HCT116 (cell line): ENCODE data around the gene CPNE8. TPM values are rescaled to one million over a fixed set of nuclear protein-coding genes. Genes with fewer than 3 reads are reported as not detected.

Source experiments
- ATAC-seq: fragments of 200-7000 bp; cut with Tn5 transposase; 2 replicates; pipeline ENCODE4 v1.9.1; 2020; ENCODE audit warnings: mild to moderate bottlenecking, moderate library complexity
- BruUV-seq: library from RNA; stranded (reverse); fragments of 400-500 nt; replicated peaks from 2 replicates; lab custom pipeline; 2021; lab: Mats Ljungman, UMichigan
- CTCF ChIA-PET: fragments of 300-600 bp; sonication (Branson Sonifier 250); formaldehyde crosslinking; loops from one replicate; lab custom pipeline; 2021; ENCODE audit warnings: antibody characterized with exemption; lab: Charles Lee
- POLR2A ChIA-PET: fragments of 300-600, 350-600 bp; sonication (Branson Sonifier 250); formaldehyde crosslinking; loops from one replicate; lab custom pipeline; 2021; ENCODE audit warnings: antibody characterized with exemption; lab: Charles Lee
- RAD21 ChIA-PET, 2 experiments: fragments of 300-600 bp; sonication (Branson Sonifier 250); formaldehyde crosslinking; loops; one replicate each; lab custom pipeline; 2023; ENCODE audit warnings: low total read pairs in 2 of 2; ENCODE audit not compliant: uncharacterized antibody in 2 of 2, unreplicated experiment in 2 of 2, low non-redundant PET in 1 of 2; lab: Charles Lee
- DNase-seq: peaks from one replicate; pipeline ENCODE4 v3.0.0-alpha.2; 2010; ENCODE audit warnings: low read depth, low spot score
- H2AFZ ChIP-seq: fragments of 200-600 bp; shearing (Covaris generic), sonication (generic); 2 replicates; pipeline ENCODE4 v1.6.1; 2017; ENCODE audit warnings: low read depth, mixed run types, mixed read lengths, antibody characterized with exemption, low read length; ENCODE audit not compliant: poor library complexity, severe bottlenecking
- H3K27ac ChIP-seq: 2 replicates; pipeline ENCODE4 v1.5.1; 2012; ENCODE audit warnings: low read depth, low read length
- H3K27me3 ChIP-seq: fragments of 200-600 bp; sonication (generic); 2 replicates; pipeline ENCODE4 v1.6.1; 2016; ENCODE audit warnings: mixed run types, low read length, mixed read lengths; ENCODE audit not compliant: insufficient read depth
- H3K36me3 ChIP-seq, 2 experiments: fragments of 200-500 bp in 1 of 2; fragments of 200-600 bp in 1 of 2; sonication (Bioruptor generic) in 1 of 2; sonication (generic) in 1 of 2; 2 replicates each; pipeline versions ENCODE4 v1.5.1 to v1.6.1; 2014 to 2016; ENCODE audit warnings: low read length in 2 of 2, inconsistent platforms in 1 of 2, mixed read lengths in 1 of 2, mixed run types in 1 of 2; ENCODE audit not compliant: insufficient read depth in 2 of 2, control insufficient read depth in 1 of 2
- H3K4me1 ChIP-seq, 2 experiments: fragments of 200-600 bp in 1 of 2; sonication (generic) in 1 of 2; 2 replicates each; pipeline versions ENCODE4 v1.5.1 to v1.6.1; 2012 to 2017; ENCODE audit warnings: low read length in 2 of 2, inconsistent platforms in 1 of 2, mild to moderate bottlenecking in 1 of 2, mixed read lengths in 1 of 2, mixed run types in 1 of 2, moderate library complexity in 1 of 2; ENCODE audit not compliant: insufficient read depth in 2 of 2, control insufficient read depth in 1 of 2
- H3K4me2 ChIP-seq: fragments of 200-600 bp; sonication (generic); 2 replicates; pipeline ENCODE4 v1.6.1; 2017; ENCODE audit warnings: mixed run types, low read length, mixed read lengths
- H3K4me3 ChIP-seq, 2 experiments: fragments of 200-600 bp in 1 of 2; sonication (generic) in 1 of 2; replicated peaks in 1 of 2; 2 replicates each; pipeline ENCODE4 v1.5.1; 2011 to 2016; ENCODE audit warnings: low read length in 2 of 2, control low read depth in 1 of 2, low read depth in 1 of 2, mild to moderate bottlenecking in 1 of 2, mixed read lengths in 1 of 2, mixed run types in 1 of 2
- H3K79me2 ChIP-seq: fragments of 200-600 bp; sonication (generic); 2 replicates; pipeline ENCODE4 v1.6.1; 2017; ENCODE audit warnings: mild to moderate bottlenecking, mixed run types, low read length, moderate library complexity, mixed read lengths; ENCODE audit not compliant: insufficient read depth
- H3K9ac ChIP-seq: fragments of 200-600 bp; sonication (generic); 2 replicates; pipeline ENCODE4 v1.6.1; 2016; ENCODE audit warnings: low read length, mixed read lengths
- H3K9me2 ChIP-seq: fragments of 200-600 bp; sonication (generic), shearing (Covaris generic); 2 replicates; pipeline ENCODE4 v1.6.1; 2017; ENCODE audit warnings: mixed run types, mild to moderate bottlenecking, moderate library complexity; ENCODE audit not compliant: insufficient read depth
- H3K9me3 ChIP-seq, 2 experiments: fragments of 200-500 bp in 1 of 2; fragments of 200-600 bp in 1 of 2; sonication (Bioruptor generic) in 1 of 2; sonication (generic) in 1 of 2; 2 replicates each; pipeline ENCODE4 v1.6.1; 2014 to 2017; ENCODE audit warnings: low read length in 2 of 2, mixed read lengths in 2 of 2, inconsistent platforms in 1 of 2, low read depth in 1 of 2, mild to moderate bottlenecking in 1 of 2, mixed run types in 1 of 2, moderate library complexity in 1 of 2; ENCODE audit not compliant: control insufficient read depth in 1 of 2, insufficient read depth in 1 of 2
- H4K20me1 ChIP-seq: fragments of 200-600 bp; sonication (generic), shearing (Covaris generic); 2 replicates; pipeline ENCODE4 v1.6.1; 2017; ENCODE audit warnings: mixed run types, mild to moderate bottlenecking, moderate library complexity; ENCODE audit not compliant: insufficient read depth
- CEBPB ChIP-seq: IDR thresholded peaks from 2 replicates; pipeline ENCODE4 v1.6.1; 2012; ENCODE audit warnings: low read depth
- EGR1 ChIP-seq: IDR thresholded peaks from 2 replicates; pipeline ENCODE4 v1.6.1; 2012; ENCODE audit warnings: low read depth
- ELF1 ChIP-seq: IDR thresholded peaks from 2 replicates; pipeline ENCODE4 v1.6.1; 2012; ENCODE audit warnings: low read depth, borderline replicate concordance
- EZH2phosphoT487 ChIP-seq: fragments of 200-600 bp; IDR thresholded peaks from 2 replicates; pipeline ENCODE4 v1.6.1; 2018; ENCODE audit warnings: antibody characterized with exemption, borderline replicate concordance
- FOSL1 ChIP-seq: IDR thresholded peaks from 2 replicates; pipeline ENCODE4 v1.6.1; 2012; ENCODE audit warnings: low read depth
- POLR2AphosphoS5 ChIP-seq: IDR thresholded peaks from 2 replicates; pipeline ENCODE4 v1.6.1; 2011; ENCODE audit warnings: mild to moderate bottlenecking, low read depth, low read length, moderate library complexity
- SIN3A ChIP-seq: IDR thresholded peaks from 2 replicates; pipeline ENCODE4 v1.6.1; 2012; ENCODE audit warnings: low read depth
- TCF7L2 ChIP-seq: IDR thresholded peaks from 2 replicates; pipeline ENCODE4 v1.7.0; 2011; ENCODE audit warnings: borderline replicate concordance, inconsistent platforms; ENCODE audit not compliant: insufficient read depth, insufficient read length; ENCODE audit errors: extremely low read depth
- ZNF274 ChIP-seq: fragments of 200-500 bp; sonication (Bioruptor generic); IDR thresholded peaks from 2 replicates; pipeline ENCODE4 v1.6.1; 2014; ENCODE audit warnings: mild to moderate bottlenecking, low read depth, low read length, inconsistent platforms
- intact Hi-C: fragments of 100-400 bp; cut with micrococcal nuclease; formaldehyde crosslinking; loops from 2 replicates; pipeline ENCODE4 v1.10.0; 2022
- total RNA-seq: library from RNA; stranded (reverse); gene quantifications from one replicate; pipeline ENCODE4 v1.2.1, GENCODE V29; 2021; ENCODE audit not compliant: unreplicated experiment
- TF ChIP-seq, protein P1 (sequence below): IDR thresholded peaks from 2 replicates; pipeline ENCODE4 v1.6.1; 2012; ENCODE audit warnings: low read depth

CPNE8 gene
- total RNA-seq, 1 experiment from 2014 or later, result 14.2 TPM

GRCh38 chr12:38898001-38898684, 7.2 kb downstream of the CPNE8 start:
- Histone ChIP-seq H3K9me3 (no peaks in the 10 kb centered on the region), H3K4me1 (no peaks in the 10 kb centered on the region; a peak in 1 of 4 replicates), H3K27me3 (no peaks in the 10 kb centered on the region)
- TF ChIP-seq SIN3A (no peak), EZH2phosphoT487 (no peak), POLR2AphosphoS5 (no peak), TCF7L2 (no peak), CEBPB (no peak), ZNF274 (no peak), EGR1 (no peak), ELF1 (no peak), FOSL1 (no peak)
- TF ChIP-seq, protein P1, sequence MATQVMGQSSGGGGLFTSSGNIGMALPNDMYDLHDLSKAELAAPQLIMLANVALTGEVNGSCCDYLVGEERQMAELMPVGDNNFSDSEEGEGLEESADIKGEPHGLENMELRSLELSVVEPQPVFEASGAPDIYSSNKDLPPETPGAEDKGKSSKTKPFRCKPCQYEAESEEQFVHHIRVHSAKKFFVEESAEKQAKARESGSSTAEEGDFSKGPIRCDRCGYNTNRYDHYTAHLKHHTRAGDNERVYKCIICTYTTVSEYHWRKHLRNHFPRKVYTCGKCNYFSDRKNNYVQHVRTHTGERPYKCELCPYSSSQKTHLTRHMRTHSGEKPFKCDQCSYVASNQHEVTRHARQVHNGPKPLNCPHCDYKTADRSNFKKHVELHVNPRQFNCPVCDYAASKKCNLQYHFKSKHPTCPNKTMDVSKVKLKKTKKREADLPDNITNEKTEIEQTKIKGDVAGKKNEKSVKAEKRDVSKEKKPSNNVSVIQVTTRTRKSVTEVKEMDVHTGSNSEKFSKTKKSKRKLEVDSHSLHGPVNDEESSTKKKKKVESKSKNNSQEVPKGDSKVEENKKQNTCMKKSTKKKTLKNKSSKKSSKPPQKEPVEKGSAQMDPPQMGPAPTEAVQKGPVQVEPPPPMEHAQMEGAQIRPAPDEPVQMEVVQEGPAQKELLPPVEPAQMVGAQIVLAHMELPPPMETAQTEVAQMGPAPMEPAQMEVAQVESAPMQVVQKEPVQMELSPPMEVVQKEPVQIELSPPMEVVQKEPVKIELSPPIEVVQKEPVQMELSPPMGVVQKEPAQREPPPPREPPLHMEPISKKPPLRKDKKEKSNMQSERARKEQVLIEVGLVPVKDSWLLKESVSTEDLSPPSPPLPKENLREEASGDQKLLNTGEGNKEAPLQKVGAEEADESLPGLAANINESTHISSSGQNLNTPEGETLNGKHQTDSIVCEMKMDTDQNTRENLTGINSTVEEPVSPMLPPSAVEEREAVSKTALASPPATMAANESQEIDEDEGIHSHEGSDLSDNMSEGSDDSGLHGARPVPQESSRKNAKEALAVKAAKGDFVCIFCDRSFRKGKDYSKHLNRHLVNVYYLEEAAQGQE, result no peak
- TF ChIP-seq, all 23 proteins: peak for 0
- POLR2A ChIA-PET, result no interaction called here
- Histone ChIP-seq H2AFZ (no peak overlapping the region), H3K9ac (no peak overlapping the region), H4K20me1 (no peaks in the 10 kb centered on the region), H3K27ac (no peak overlapping the region), H3K36me3 (no peaks in the 10 kb centered on the region), H3K4me2 (no peak overlapping the region), H3K79me2 (peaks cover 40% of the 10 kb centered on the region), H3K9me2 (no peaks in the 10 kb centered on the region), H3K4me3 (no peak overlapping the region)
- RAD21 ChIA-PET, result no interaction called here
- intact Hi-C loops, result no loop called here
- no peak for ATAC-seq
- CTCF ChIA-PET, result no interaction called here
- no peak for DNase-seq
- BruUV-seq, result no TSS peak
